ENCODE data around the gene TCF7L1.

Gene TCF7L1

GRCh38 chr2:85171916-85172315, 38.7 kb downstream of the TCF7L1 start:
- Histone ChIP-seq H3K4me1 (ENCODE audit: insufficient read depth, insufficient read length) (no peaks in the 10 kb centered on the region), H3K9ac (ENCODE audit: insufficient read length, low read depth) (no peak overlapping the region), H3K9me3 (ENCODE audit: insufficient read depth, low read length) (no peaks in the 10 kb centered on the region), H3K4me3 (ENCODE audit: insufficient read length, low read depth) (no peak overlapping the region), H3K36me3 (ENCODE audit: insufficient read depth, insufficient read length, low read length) (no peaks in the 10 kb centered on the region), H3K27me3 (ENCODE audit: insufficient read depth, insufficient read length) (no peaks in the 10 kb centered on the region)
- no peak for TF ChIP-seq YY1 (IDR thresholded peaks at IDR 0.05; ENCODE audit: insufficient read depth, insufficient read length)
- TF ChIP-seq ZNF274 (IDR thresholded peaks at IDR 0.05; ENCODE audit: low read depth, low read length), result no peak
- no peak for TF ChIP-seq SUZ12 (IDR thresholded peaks at IDR 0.05; ENCODE audit: extremely low read depth, insufficient read depth, insufficient read length)
- no peak for DNase-seq (ENCODE audit: low read depth, low spot score)

GRCh38 chr2:85173909-85174308, 40.7 kb downstream of the TCF7L1 start:
- Histone ChIP-seq H3K27me3 (ENCODE audit: insufficient read depth, insufficient read length) (no peaks in the 10 kb centered on the region), H3K9ac (ENCODE audit: insufficient read length, low read depth) (no peak overlapping the region), H3K9me3 (ENCODE audit: insufficient read depth, low read length) (no peaks in the 10 kb centered on the region), H3K4me1 (ENCODE audit: insufficient read depth, insufficient read length) (peaks cover 6% of the 10 kb centered on the region), H3K4me3 (ENCODE audit: insufficient read length, low read depth) (no peak overlapping the region), H3K36me3 (ENCODE audit: insufficient read depth, insufficient read length, low read length) (no peaks in the 10 kb centered on the region)
- no peak for DNase-seq (ENCODE audit: low read depth, low spot score)
- TF ChIP-seq YY1 (IDR thresholded peaks at IDR 0.05; ENCODE audit: insufficient read depth, insufficient read length), result no peak
- no peak for TF ChIP-seq ZNF274 (IDR thresholded peaks at IDR 0.05; ENCODE audit: low read depth, low read length)
- TF ChIP-seq SUZ12 (IDR thresholded peaks at IDR 0.05; ENCODE audit: extremely low read depth, insufficient read depth, insufficient read length), result no peak

DNA sequence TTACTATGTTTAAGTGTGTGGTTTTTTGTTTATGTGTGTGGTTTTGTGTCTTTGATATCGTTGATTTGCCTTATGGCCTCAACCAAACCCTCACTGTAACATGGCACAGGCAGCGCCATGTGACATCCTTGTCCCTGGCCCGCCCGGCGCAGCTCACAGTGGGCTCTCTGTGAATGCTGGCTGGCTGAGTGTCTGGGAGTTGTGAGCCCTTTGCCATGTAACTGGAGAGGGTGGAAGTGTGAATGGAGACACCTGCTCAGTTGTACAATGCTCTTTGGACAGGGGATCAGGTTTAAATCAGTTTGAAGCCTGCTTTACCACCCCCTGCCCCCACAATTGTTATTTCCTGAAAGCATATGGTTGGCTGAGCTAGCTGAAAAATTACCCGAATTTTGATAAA, 41.8 kb downstream of the TCF7L1 start:
- Histone ChIP-seq H3K9ac (ENCODE audit: insufficient read length, low read depth) (no peak overlapping the region), H3K4me1 (ENCODE audit: insufficient read depth, insufficient read length) (peaks cover 9% of the 10 kb centered on the region), H3K27me3 (ENCODE audit: insufficient read depth, insufficient read length) (no peaks in the 10 kb centered on the region), H3K36me3 (ENCODE audit: insufficient read depth, insufficient read length, low read length) (no peaks in the 10 kb centered on the region), H3K4me3 (ENCODE audit: insufficient read length, low read depth) (no peak overlapping the region), H3K9me3 (ENCODE audit: insufficient read depth, low read length) (no peaks in the 10 kb centered on the region)
- no peak for TF ChIP-seq YY1 (IDR thresholded peaks at IDR 0.05; ENCODE audit: insufficient read depth, insufficient read length)
- TF ChIP-seq SUZ12 (IDR thresholded peaks at IDR 0.05; ENCODE audit: extremely low read depth, insufficient read depth, insufficient read length), result no peak
- no peak for TF ChIP-seq ZNF274 (IDR thresholded peaks at IDR 0.05; ENCODE audit: low read depth, low read length)
- DNase-seq (ENCODE audit: low read depth, low spot score), result no peak

DNA sequence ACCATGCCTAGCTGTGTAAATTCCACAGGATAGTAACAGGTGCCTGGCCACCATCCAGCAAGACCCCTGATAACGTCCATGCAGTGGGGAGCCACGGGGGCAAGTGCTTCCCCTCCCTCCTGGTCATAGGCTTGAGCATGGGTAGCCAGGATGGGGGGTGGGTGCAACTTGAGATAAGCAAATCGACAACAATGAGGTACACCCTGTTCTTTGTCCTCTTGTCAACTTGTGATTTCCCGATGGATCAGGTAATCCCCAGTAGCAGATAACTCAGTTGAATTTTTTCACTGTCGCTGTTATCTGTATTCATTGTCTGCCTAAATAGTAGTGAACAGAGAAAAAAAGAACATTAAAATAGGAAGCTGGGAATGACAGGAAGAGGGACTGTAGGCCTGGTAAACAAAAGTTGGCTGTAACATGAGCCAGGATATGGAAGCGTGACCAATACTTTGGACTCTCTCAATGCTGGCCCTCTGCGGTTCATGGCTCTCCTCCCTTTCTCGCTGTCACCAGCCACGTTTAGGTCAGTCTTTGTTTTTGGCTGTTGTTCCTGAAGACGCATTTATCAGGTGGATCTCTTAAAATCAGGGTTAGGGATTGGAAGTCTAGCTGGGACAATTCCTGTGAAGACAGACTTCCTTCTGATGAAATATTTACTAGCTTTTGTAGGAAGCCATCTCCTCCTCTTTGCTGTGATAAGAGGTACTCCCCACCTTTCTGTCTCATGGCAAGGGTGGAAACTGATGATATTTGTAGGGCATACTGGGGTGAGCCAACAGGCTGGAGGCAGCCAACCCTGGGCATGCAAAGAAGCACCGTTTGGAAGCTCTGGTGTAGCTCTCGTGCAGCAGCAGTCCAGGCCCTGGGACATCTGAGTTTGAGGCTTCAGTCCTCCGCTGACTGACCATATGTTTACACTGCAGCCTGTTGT, 42.4 kb downstream of the TCF7L1 start:
- no peak overlapping the region for H3K4me3 ChIP-seq (ENCODE audit: insufficient read length, low read depth)
- no peaks in the 10 kb centered on the region for H3K9me3 ChIP-seq (ENCODE audit: insufficient read depth, low read length)
- no peak for TF ChIP-seq ZNF274 (IDR thresholded peaks at IDR 0.05; ENCODE audit: low read depth, low read length)
- no peak for TF ChIP-seq YY1 (IDR thresholded peaks at IDR 0.05; ENCODE audit: insufficient read depth, insufficient read length)
- no peak for TF ChIP-seq SUZ12 (IDR thresholded peaks at IDR 0.05; ENCODE audit: extremely low read depth, insufficient read depth, insufficient read length)
- H3K36me3 ChIP-seq (ENCODE audit: insufficient read depth, insufficient read length, low read length), result no peaks in the 10 kb centered on the region
- no peak overlapping the region for H3K9ac ChIP-seq (ENCODE audit: insufficient read length, low read depth)
- peaks cover 11% of the 10 kb centered on the region for H3K4me1 ChIP-seq (ENCODE audit: insufficient read depth, insufficient read length)
- DNase-seq (ENCODE audit: low read depth, low spot score), result no peak
- H3K27me3 ChIP-seq (ENCODE audit: insufficient read depth, insufficient read length), result no peaks in the 10 kb centered on the region

DNA sequence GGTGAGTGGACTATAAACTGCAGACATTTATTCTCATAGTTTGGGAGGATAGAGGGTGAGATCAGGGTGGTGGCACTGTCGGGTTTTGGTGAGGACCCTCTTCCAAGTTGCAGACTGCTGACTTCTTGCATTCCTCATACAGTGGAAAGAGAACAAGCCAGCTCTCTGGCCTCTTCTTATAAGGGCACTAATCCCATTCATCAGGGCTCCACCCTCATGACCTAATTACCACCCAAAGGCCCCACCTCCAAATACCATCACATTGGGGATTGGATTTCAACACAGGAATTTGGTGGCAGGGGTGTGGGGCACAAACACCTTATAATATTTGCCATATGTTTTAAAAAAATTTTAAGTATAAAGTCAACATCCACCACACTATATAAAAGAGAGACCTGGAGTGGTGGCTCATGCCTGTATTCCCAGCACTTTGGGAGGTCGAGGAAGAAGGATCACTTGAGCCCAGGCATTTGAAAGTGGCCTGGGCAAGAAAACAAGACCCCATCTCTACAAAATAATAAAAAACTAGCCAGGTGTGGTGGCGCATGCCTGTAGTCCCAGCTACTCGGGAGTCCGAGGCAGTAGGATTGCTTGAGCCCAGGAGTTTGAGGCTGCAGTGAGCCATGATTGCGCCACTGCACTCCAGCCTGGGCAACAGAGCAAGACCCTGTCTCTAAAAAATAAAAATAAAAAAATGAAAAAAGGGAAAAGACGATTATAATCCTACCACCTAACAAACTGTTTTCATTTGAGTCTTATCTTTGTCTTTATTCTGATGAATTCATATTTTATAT, 44.0 kb downstream of the TCF7L1 start:
- H3K4me1 ChIP-seq (ENCODE audit: insufficient read depth, insufficient read length), result peaks cover 11% of the 10 kb centered on the region
- DNase-seq (ENCODE audit: low read depth, low spot score), result no peak
- H3K4me3 ChIP-seq (ENCODE audit: insufficient read length, low read depth), result no peak overlapping the region
- H3K9me3 ChIP-seq (ENCODE audit: insufficient read depth, low read length), result no peaks in the 10 kb centered on the region
- no peaks in the 10 kb centered on the region for H3K36me3 ChIP-seq (ENCODE audit: insufficient read depth, insufficient read length, low read length)
- no peaks in the 10 kb centered on the region for H3K27me3 ChIP-seq (ENCODE audit: insufficient read depth, insufficient read length)
- H3K9ac ChIP-seq (ENCODE audit: insufficient read length, low read depth), result no peak overlapping the region
- TF ChIP-seq YY1 (IDR thresholded peaks at IDR 0.05; ENCODE audit: insufficient read depth, insufficient read length) (no peak), SUZ12 (IDR thresholded peaks at IDR 0.05; ENCODE audit: extremely low read depth, insufficient read depth, insufficient read length) (no peak), ZNF274 (IDR thresholded peaks at IDR 0.05; ENCODE audit: low read depth, low read length) (no peak)

DNA sequence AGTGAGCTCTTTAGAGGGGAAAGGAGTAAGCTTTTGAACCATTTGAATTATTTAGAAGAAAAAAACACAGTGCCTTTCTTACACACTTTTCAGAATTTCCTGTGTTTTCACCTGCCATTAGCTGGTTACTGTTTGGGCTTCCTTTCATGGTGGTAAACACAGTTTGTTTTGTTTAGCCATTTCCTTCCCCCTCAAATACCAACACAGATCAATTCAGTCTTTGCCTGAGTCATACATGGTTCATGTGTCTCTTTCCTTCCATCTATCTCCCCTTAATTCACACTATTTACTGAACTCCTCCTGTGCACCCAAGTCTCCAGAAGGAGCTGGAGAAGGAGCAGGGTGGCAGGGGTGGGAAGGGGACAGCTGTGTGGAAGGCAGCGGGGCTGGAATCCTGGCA, 45.0 kb downstream of the TCF7L1 start:
- H3K4me1 ChIP-seq (ENCODE audit: insufficient read depth, insufficient read length), result peaks cover 11% of the 10 kb centered on the region
- TF ChIP-seq ZNF274 (IDR thresholded peaks at IDR 0.05; ENCODE audit: low read depth, low read length) (no peak), YY1 (IDR thresholded peaks at IDR 0.05; ENCODE audit: insufficient read depth, insufficient read length) (no peak), SUZ12 (IDR thresholded peaks at IDR 0.05; ENCODE audit: extremely low read depth, insufficient read depth, insufficient read length) (no peak)

GRCh38 chr2:85178980-85179411, 45.8 kb downstream of the TCF7L1 start:
- no peak for DNase-seq (ENCODE audit: low read depth, low spot score)
- no peak overlapping the region for H3K4me3 ChIP-seq (ENCODE audit: insufficient read length, low read depth)
- no peak overlapping the region for H3K9ac ChIP-seq (ENCODE audit: insufficient read length, low read depth)
- no peaks in the 10 kb centered on the region for H3K36me3 ChIP-seq (ENCODE audit: insufficient read depth, insufficient read length, low read length)
- H3K4me1 ChIP-seq (ENCODE audit: insufficient read depth, insufficient read length), result peaks cover 11% of the 10 kb centered on the region
- H3K27me3 ChIP-seq (ENCODE audit: insufficient read depth, insufficient read length), result no peaks in the 10 kb centered on the region
- TF ChIP-seq ZNF274 (IDR thresholded peaks at IDR 0.05; ENCODE audit: low read depth, low read length) (no peak), YY1 (IDR thresholded peaks at IDR 0.05; ENCODE audit: insufficient read depth, insufficient read length) (no peak), SUZ12 (IDR thresholded peaks at IDR 0.05; ENCODE audit: extremely low read depth, insufficient read depth, insufficient read length) (no peak)
- no peaks in the 10 kb centered on the region for H3K9me3 ChIP-seq (ENCODE audit: insufficient read depth, low read length)

More for the DNA sequence above, 45.0 kb downstream of the TCF7L1 start:
- no peaks in the 10 kb centered on the region for H3K27me3 ChIP-seq (ENCODE audit: insufficient read depth, insufficient read length)
- no peaks in the 10 kb centered on the region for H3K9me3 ChIP-seq (ENCODE audit: insufficient read depth, low read length)
- H3K9ac ChIP-seq (ENCODE audit: insufficient read length, low read depth), result no peak overlapping the region
- DNase-seq (ENCODE audit: low read depth, low spot score), result no peak
- H3K4me3 ChIP-seq (ENCODE audit: insufficient read length, low read depth), result no peak overlapping the region
- H3K36me3 ChIP-seq (ENCODE audit: insufficient read depth, insufficient read length, low read length), result no peaks in the 10 kb centered on the region

Measured in NT2/D1 (cell line).